PC-3 (cell line): ENCODE results near the gene COQ3.

Source experiments
- CTCF ChIP-seq: fragments of 300-600 bp; sonication (generic); conservative IDR thresholded peaks from 2 replicates; pipeline ENCODE4 v1.5.1; 2017; ENCODE audit warnings: antibody characterized with exemption, low read depth, mild to moderate bottlenecking, low read length
- EZH2 ChIP-seq: fragments of 300-600 bp; sonication (generic); IDR thresholded peaks from one replicate; pipeline ENCODE4 v1.6.1; 2017; ENCODE audit warnings: antibody characterized with exemption, mild to moderate bottlenecking, low read length; ENCODE audit not compliant: unreplicated experiment
- EZH2phosphoT487 ChIP-seq: fragments of 300-600 bp; sonication (generic); IDR thresholded peaks from 2 replicates; pipeline ENCODE4 v1.6.1; 2018; ENCODE audit warnings: mild to moderate bottlenecking, antibody characterized with exemption, low read length, borderline replicate concordance

GRCh38 chr6:99366852-99367251 is 27.1 kb downstream of the COQ3 start:
- TF ChIP-seq CTCF (no peak), EZH2 (no peak), EZH2phosphoT487 (no peak)
